IMR-90 (cell line): ENCODE measurements around the gene CITED2. TPM values are rescaled to one million over a fixed set of nuclear protein-coding genes. Genes with fewer than 3 reads are reported as not detected.

Source experiments
- ATAC-seq: fragments of 200-7000 bp; cut with Tn5 transposase; 2 replicates; pipeline ENCODE4 v1.9.1; 2020; ENCODE audit warnings: low read depth, mild to moderate bottlenecking, moderate library complexity
- BruUV-seq: library from RNA; stranded (reverse); fragments of 400-500 nt; replicated peaks from 2 replicates; lab custom pipeline; 2021; lab: Mats Ljungman, UMichigan
- CTCF ChIA-PET: fragments of 300-600 bp; formaldehyde crosslinking; extraction: SDS; loops from one replicate; lab custom pipeline; 2021; ENCODE audit warnings: antibody characterized with exemption; lab: Yijun Ruan, JAX
- POLR2A ChIA-PET: fragments of 300-600 bp; sonication (Branson Sonifier 250); formaldehyde crosslinking; loops from one replicate; lab custom pipeline; 2022; ENCODE audit warnings: antibody characterized with exemption; ENCODE audit not compliant: unreplicated experiment; lab: Charles Lee
- DNase-seq: peaks from one replicate; pipeline ENCODE4 v3.0.0; 2013
- H2AFZ ChIP-seq: replicated peaks from 2 replicates; pipeline ENCODE3; 2013; ENCODE audit warnings: low read length, mild to moderate bottlenecking; ENCODE audit not compliant: poor library complexity
- H2AK5ac ChIP-seq: 2 replicates; pipeline ENCODE4 v1.6.1; 2013; ENCODE audit warnings: low read depth, low read length, inconsistent platforms
- H2AK9ac ChIP-seq: replicated peaks from 2 replicates; pipeline ENCODE3; 2013; ENCODE audit warnings: mild to moderate bottlenecking, low read depth, low read length, moderate library complexity; ENCODE audit not compliant: poor library complexity
- H2BK120ac ChIP-seq: 2 replicates; pipeline ENCODE4 v1.6.1; 2013; ENCODE audit warnings: low read depth, low read length, inconsistent platforms
- H2BK15ac ChIP-seq: 3 replicates; pipeline ENCODE4 v1.6.1; 2013; ENCODE audit warnings: low read depth, low read length, inconsistent platforms
- H2BK20ac ChIP-seq: 2 replicates; pipeline ENCODE4 v1.6.1; 2013; ENCODE audit warnings: low read depth, mild to moderate bottlenecking, inconsistent platforms, low read length, moderate library complexity
- H2BK5ac ChIP-seq: 2 replicates; pipeline ENCODE4 v1.6.1; 2013; ENCODE audit warnings: mild to moderate bottlenecking, low read depth, low read length, inconsistent platforms; ENCODE audit not compliant: poor library complexity, severe bottlenecking
- H3K14ac ChIP-seq: replicated peaks from 2 replicates; pipeline ENCODE4 v1.6.1; 2013; ENCODE audit warnings: low read depth, low read length, inconsistent platforms
- H3K18ac ChIP-seq: 2 replicates; pipeline ENCODE4 v1.6.1; 2013; ENCODE audit warnings: low read depth, low read length, control low read depth
- H3K23ac ChIP-seq: 2 replicates; pipeline ENCODE4 v1.6.1; 2013; ENCODE audit warnings: low read depth, low read length, inconsistent platforms
- H3K27ac ChIP-seq: 2 replicates; pipeline ENCODE4 v1.5.1; 2013; ENCODE audit warnings: mild to moderate bottlenecking, control low read depth, low read length; ENCODE audit not compliant: insufficient read depth
- H3K27me3 ChIP-seq: 2 replicates; pipeline ENCODE4 v1.6.1; 2013; ENCODE audit warnings: low read length; ENCODE audit not compliant: control insufficient read depth, insufficient read depth
- H3K36me3 ChIP-seq: 2 replicates; pipeline ENCODE4 v1.6.1; 2013; ENCODE audit warnings: low read length, mixed read lengths; ENCODE audit not compliant: control insufficient read depth, insufficient read depth
- H3K4ac ChIP-seq: 2 replicates; pipeline ENCODE4 v1.6.1; 2013; ENCODE audit warnings: low read depth, low read length, inconsistent platforms
- H3K4me1 ChIP-seq: 2 replicates; pipeline ENCODE4 v1.6.1; 2013; ENCODE audit warnings: low read length, mixed read lengths; ENCODE audit not compliant: control insufficient read depth, insufficient read depth
- H3K4me2 ChIP-seq: 2 replicates; pipeline ENCODE4 v1.6.1; 2013; ENCODE audit warnings: low read depth, mild to moderate bottlenecking, control low read depth, low read length, moderate library complexity
- H3K4me3 ChIP-seq: 2 replicates; pipeline ENCODE4 v1.5.1; 2013; ENCODE audit warnings: low read depth, mild to moderate bottlenecking, control low read depth, low read length, moderate library complexity; ENCODE audit not compliant: insufficient read depth
- H3K56ac ChIP-seq: 2 replicates; pipeline ENCODE4 v1.6.1; 2013; ENCODE audit warnings: low read length, inconsistent platforms; ENCODE audit not compliant: insufficient read depth; ENCODE audit errors: extremely low read depth
- H3K79me1 ChIP-seq, 2 experiments: 2 replicates each; pipeline ENCODE4 v1.6.1; 2013; ENCODE audit warnings: low read length in 2 of 2, inconsistent platforms in 1 of 2, low read depth in 1 of 2
- H3K9ac ChIP-seq: 2 replicates; pipeline ENCODE4 v1.6.1; 2013; ENCODE audit warnings: low read depth, low read length, control low read depth
- H3K9me1 ChIP-seq: 2 replicates; pipeline ENCODE4 v1.6.1; 2013; ENCODE audit warnings: low read length, inconsistent platforms; ENCODE audit not compliant: insufficient read depth
- H3K9me3 ChIP-seq: 2 replicates; pipeline ENCODE4 v1.6.1; 2013; ENCODE audit warnings: low read length; ENCODE audit not compliant: control insufficient read depth, insufficient read depth
- H4K20me1 ChIP-seq: 2 replicates; pipeline ENCODE4 v1.6.1; 2013; ENCODE audit warnings: low read length, inconsistent platforms; ENCODE audit not compliant: insufficient read depth
- H4K5ac ChIP-seq: 2 replicates; pipeline ENCODE4 v1.6.1; 2013; ENCODE audit warnings: mild to moderate bottlenecking, low read depth, low read length, control low read depth
- H4K8ac ChIP-seq, 2 experiments: 2 replicates each; pipeline ENCODE4 v1.6.1; 2013; ENCODE audit warnings: low read depth in 2 of 2, low read length in 2 of 2, control low read depth in 1 of 2, inconsistent platforms in 1 of 2
- H4K91ac ChIP-seq: 2 replicates; pipeline ENCODE4 v1.6.1; 2013; ENCODE audit warnings: low read depth, low read length, inconsistent platforms; ENCODE audit not compliant: insufficient read depth
- BHLHE40 ChIP-seq: fragments of 150-350 bp; IDR thresholded peaks from 2 replicates; pipeline ENCODE4 v1.6.1; 2016; ENCODE audit warnings: mild to moderate bottlenecking, low read depth, low read length
- CEBPB ChIP-seq: IDR thresholded peaks from 2 replicates; pipeline ENCODE4 v1.6.1; 2012; ENCODE audit warnings: low read depth, low read length, improper control_type of control experiment
- CHD1 ChIP-seq: IDR thresholded peaks from 2 replicates; pipeline ENCODE4 v1.6.1; 2012; ENCODE audit warnings: low read depth, low read length, improper control_type of control experiment
- CTCF ChIP-seq: conservative IDR thresholded peaks from 2 replicates; pipeline ENCODE4 v1.5.1; 2012; ENCODE audit warnings: mild to moderate bottlenecking, low read depth, low read length, improper control_type of control experiment
- ELK1 ChIP-seq: fragments of 150-350 bp; IDR thresholded peaks from 2 replicates; pipeline ENCODE4 v1.6.1; 2016; ENCODE audit warnings: low read depth, mild to moderate bottlenecking, low read length, moderate library complexity, borderline replicate concordance
- FOS ChIP-seq: fragments of 150-350 bp; IDR thresholded peaks from 2 replicates; pipeline ENCODE4 v1.6.1; 2016; ENCODE audit warnings: low read depth, low read length
- MAZ ChIP-seq: IDR thresholded peaks from 2 replicates; pipeline ENCODE4 v1.6.1; 2012; ENCODE audit warnings: low read depth, mild to moderate bottlenecking, low read length, improper control_type of control experiment, moderate library complexity, borderline replicate concordance
- MXI1 ChIP-seq: IDR thresholded peaks from 2 replicates; pipeline ENCODE4 v1.6.1; 2012; ENCODE audit warnings: low read depth, mild to moderate bottlenecking, low read length, moderate library complexity, borderline replicate concordance
- NFE2L2 ChIP-seq: fragments of 150-350 bp; IDR thresholded peaks from 2 replicates; pipeline ENCODE4 v1.6.1; 2016; ENCODE audit warnings: low read depth, mild to moderate bottlenecking, low read length
- POLR2A ChIP-seq: IDR thresholded peaks from 2 replicates; pipeline ENCODE4 v1.6.1; 2012; ENCODE audit warnings: mild to moderate bottlenecking, low read depth, low read length
- RAD21 ChIP-seq: IDR thresholded peaks from 2 replicates; pipeline ENCODE4 v1.6.1; 2012; ENCODE audit warnings: low read length, improper control_type of control experiment
- RCOR1 ChIP-seq: IDR thresholded peaks from 2 replicates; pipeline ENCODE4 v1.6.1; 2012; ENCODE audit warnings: mild to moderate bottlenecking, low read length, improper control_type of control experiment; ENCODE audit not compliant: insufficient replicate concordance
- RFX5 ChIP-seq: IDR thresholded peaks from 2 replicates; pipeline ENCODE4 v1.8.0; 2012; ENCODE audit warnings: low read depth, mild to moderate bottlenecking, low read length, moderate library complexity
- WGBS, 2 experiments: methylation state at CpG; one replicate each; pipeline versions ENCODE4 v1.1.5 to v1.1.7; 2013; ENCODE audit warnings: missing lambda C conversion rate in 2 of 2; ENCODE audit not compliant: insufficient read length in 1 of 2; ENCODE audit errors: extremely low coverage in 2 of 2; 5-methylcytosine and 5-hydroxymethylcytosine counted together
- dilution Hi-C: fragments of 300-500 bp; cut with HindIII; formaldehyde crosslinking; loops from one replicate; pipeline ENCODE4 v1.14.3; 2018; ENCODE audit warnings: low sequenced_read_pairs; ENCODE audit not compliant: unreplicated experiment
- in situ Hi-C: fragments of 300-500 bp; cut with MboI; formaldehyde crosslinking; loops from 3 replicates; pipeline ENCODE4 v1.14.3; 2019; ENCODE audit warnings: low sequenced_read_pairs, inconsistent platforms, mixed read lengths
- intact Hi-C: fragments of 100-400 bp; cut with micrococcal nuclease; formaldehyde crosslinking; loops from 2 replicates; pipeline ENCODE4 v1.10.0; 2022
- polyA plus RNA-seq, 3 experiments: library from polyadenylated mRNA; depleted of rRNA; stranded (reverse); fragments of >200 nt; gene quantifications; 2 replicates each; pipeline ENCODE4 v1.2.3, GENCODE V29; 2012; ENCODE audit warnings: low replicate concordance in 1 of 3
- total RNA-seq: library from RNA; depleted of rRNA; stranded (reverse); fragments of >200 nt; gene quantifications from 2 replicates; pipeline ENCODE4 v1.2.3, GENCODE V29; 2012

CITED2 gene
- total and polyA plus RNA-seq, 2 of the 4 experiments (the other 2 are of a cell fraction): 163 to 483 TPM

GRCh38 chr6:139370283-139370998, 4.0 kb downstream of the CITED2 start:
- CTCF ChIA-PET: interaction anchor here (0.6 to 1.3 kb wide), 9 partner anchors 145 to 682 kb away, joined by 3 to 14 read pairs (median 5); no protein-coding TSS in a partner anchor
- no peak overlapping the region for H2AK9ac ChIP-seq
- H4K91ac ChIP-seq: no peak overlapping the region
- H3K4me1 ChIP-seq: peaks cover 7% of the 10 kb centered on the region
- H3K4me2 ChIP-seq: peak overlapping the region; percentile 51
- H3K4ac ChIP-seq: peak overlapping the region; percentile 46; the same call in 1 of the 2 replicates
- no peak overlapping the region; the same call in 1 of the 2 replicates for H3K18ac ChIP-seq
- H2AK5ac ChIP-seq: no peak overlapping the region
- H2BK5ac ChIP-seq: peak overlapping the region; percentile 30
- H3K27me3 ChIP-seq: no peaks in the 10 kb centered on the region
- H3K4me3 ChIP-seq: no peak overlapping the region
- intact Hi-C loops: loop anchor here (1.0 to 10.0 kb wide), 4 partner anchors 834 to 1954 kb away; no protein-coding TSS in a partner anchor
- H3K9me3 ChIP-seq: no peaks in the 10 kb centered on the region
- no peak overlapping the region; the same call in 1 of the 2 replicates for H4K5ac ChIP-seq
- no peaks in the 10 kb centered on the region for H3K9me1 ChIP-seq
- POLR2A ChIA-PET: interaction anchor here (0.5 to 1.5 kb wide), 6 partner anchors 8 to 485 kb away, joined by 3 to 8 read pairs (median 3); no protein-coding TSS in a partner anchor
- ATAC-seq: no peak
- H3K36me3 ChIP-seq: peaks cover 17% of the 10 kb centered on the region
- H3K23ac ChIP-seq: peak overlapping the region; percentile 11; the same call in 1 of the 2 replicates
- peak overlapping the region; percentile 41; the same call in 1 of the 2 replicates for H3K27ac ChIP-seq
- no peak overlapping the region for H2BK15ac ChIP-seq
- whole genome bisulfite sequencing, 2 experiments: 92% methylated on average over 2 of the region's 5 CpGs; no CpG with 5 or more reads in 1 of the 2 experiments
- peak; percentile 72 for DNase-seq
- BruUV-seq: no TSS peak
- H2BK120ac ChIP-seq: peak overlapping the region; percentile 26; the same call in 1 of the 2 replicates
- H3K14ac ChIP-seq: peak overlapping the region; percentile 66; the same call in 1 of the 2 replicates
- peak overlapping the region; percentile 39; the same call in 1 of the 2 replicates for H3K56ac ChIP-seq
- H2BK20ac ChIP-seq: 0 out of 2 replicates have a peak overlapping the region, but pooled peaks have one; percentile 10
- peaks cover 0 to 3% of the 10 kb centered on the region in 2 experiments; a peak in 1 of 4 replicates for H3K79me1 ChIP-seq
- dilution Hi-C loops: no loop called here
- peaks cover 34% of the 10 kb centered on the region for H4K20me1 ChIP-seq
- in situ Hi-C loops: loop anchor here (5.0 to 25.0 kb wide), 6 partner anchors 227 to 1542 kb away; partner anchors contain the start of gene PERP
- H2AFZ ChIP-seq: no peak overlapping the region
- peak overlapping the region in 1 of 2 experiments; percentile 31; a peak in 1 of 4 replicates for H4K8ac ChIP-seq
- H3K9ac ChIP-seq: peak overlapping the region; percentile 7; the same call in 1 of the 2 replicates
- TF ChIP-seq CEBPB: no peak
- no peak for TF ChIP-seq MXI1
- TF ChIP-seq FOS: no peak
- no peak for TF ChIP-seq CTCF
- TF ChIP-seq CHD1: no peak
- no peak for TF ChIP-seq NFE2L2
- TF ChIP-seq RAD21: no peak
- TF ChIP-seq RFX5: no peak
- no peak for TF ChIP-seq POLR2A
- TF ChIP-seq MAZ: no peak
- no peak for TF ChIP-seq ELK1
- no peak for TF ChIP-seq RCOR1
- TF ChIP-seq BHLHE40: no peak
